NCI-H345 treated with DMSO at 0.1 percent for 48 hours (cell line): Measurements from ENCODE around the gene ZNF236.
"Not testable (repeated sequence)": the region's sequence is repeated elsewhere in the genome, so short reads cannot be mapped to it uniquely, and the experiment has no call there.

Experiments used
- DNase-seq: peaks from one replicate; lab custom pipeline; 2025; ENCODE audit not compliant: unreplicated experiment; lab: John Stamatoyannopoulos, UW

ZNF236 gene

DNA sequence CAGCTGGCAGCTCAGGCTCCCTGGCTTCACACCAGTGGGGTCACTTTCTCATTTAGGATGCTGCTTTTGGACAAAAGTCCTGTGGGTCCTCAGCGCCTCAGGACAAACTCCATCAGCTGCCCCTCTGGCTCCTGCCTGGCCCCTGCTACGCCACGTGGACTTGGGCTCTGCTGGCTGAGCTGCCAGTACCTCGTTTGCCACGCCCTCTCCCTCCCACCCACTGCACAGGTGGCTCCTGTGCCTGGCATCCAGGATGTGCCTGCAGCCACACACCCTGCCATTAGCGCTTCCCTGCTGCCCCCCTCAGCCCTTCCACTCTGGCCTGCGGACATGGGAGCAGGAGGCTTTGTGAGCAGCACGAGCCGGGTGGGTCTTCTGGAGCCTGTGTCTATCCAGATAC lies 118.9 kb downstream of the ZNF236 start:
- no peak for DNase-seq

DNA sequence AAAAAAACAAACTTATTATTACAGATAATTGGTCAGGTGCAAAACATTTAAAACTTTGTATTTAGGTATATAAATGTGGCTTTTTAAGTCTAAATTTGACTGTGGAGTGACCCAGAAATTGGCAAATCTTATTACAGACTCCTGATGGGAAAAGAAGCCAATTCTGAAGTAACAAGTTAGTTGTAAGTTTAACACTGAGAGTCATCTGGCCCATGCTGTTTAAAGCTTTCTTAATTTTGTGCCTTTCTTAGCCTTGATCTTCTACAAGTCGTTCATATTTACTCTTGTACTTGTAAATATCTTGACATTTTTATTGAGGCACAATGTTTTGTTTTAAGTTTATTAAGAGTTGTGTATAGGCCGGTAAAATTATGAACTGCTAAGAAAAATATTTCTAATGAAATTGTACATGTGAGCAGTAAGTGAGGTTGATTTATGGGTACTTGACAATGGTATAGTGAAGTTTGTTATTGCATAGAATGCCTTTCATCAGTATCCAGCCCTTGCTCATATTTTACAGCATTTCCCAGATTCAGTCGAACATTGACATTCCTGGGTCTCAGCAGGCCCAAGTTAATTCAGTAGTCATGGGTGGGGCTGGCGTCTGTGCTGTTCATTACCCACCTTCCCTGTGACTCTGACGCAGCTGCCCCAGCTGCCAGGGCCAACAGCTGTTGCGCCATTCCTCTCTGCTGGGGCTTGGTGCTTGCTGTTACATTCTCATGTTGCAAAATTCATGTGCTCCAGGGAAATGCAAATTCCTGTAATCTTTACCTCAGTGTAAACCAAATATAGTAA lies 121.4 kb downstream of the ZNF236 start:
- no peak for DNase-seq

DNA sequence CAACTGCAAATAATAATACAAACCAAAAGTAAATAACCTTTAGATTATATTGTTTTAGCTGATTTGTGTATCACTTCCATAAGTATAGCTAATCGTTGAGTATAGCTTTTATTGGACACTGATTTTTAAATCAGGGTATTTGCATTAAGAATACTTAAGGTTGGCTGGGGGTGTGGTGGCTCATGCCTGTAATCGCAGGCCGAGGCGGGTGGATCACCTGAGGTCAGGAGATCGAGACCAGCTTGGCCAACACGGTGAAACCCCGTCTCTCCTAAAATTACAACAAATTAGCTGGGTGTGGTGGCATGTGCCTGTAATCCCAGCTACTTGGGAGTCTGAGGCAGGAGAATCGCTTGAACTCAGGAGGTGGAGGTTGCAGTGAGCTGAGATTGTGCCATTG lies 122.0 kb downstream of the ZNF236 start:
- not testable (repeated sequence) for DNase-seq

DNA sequence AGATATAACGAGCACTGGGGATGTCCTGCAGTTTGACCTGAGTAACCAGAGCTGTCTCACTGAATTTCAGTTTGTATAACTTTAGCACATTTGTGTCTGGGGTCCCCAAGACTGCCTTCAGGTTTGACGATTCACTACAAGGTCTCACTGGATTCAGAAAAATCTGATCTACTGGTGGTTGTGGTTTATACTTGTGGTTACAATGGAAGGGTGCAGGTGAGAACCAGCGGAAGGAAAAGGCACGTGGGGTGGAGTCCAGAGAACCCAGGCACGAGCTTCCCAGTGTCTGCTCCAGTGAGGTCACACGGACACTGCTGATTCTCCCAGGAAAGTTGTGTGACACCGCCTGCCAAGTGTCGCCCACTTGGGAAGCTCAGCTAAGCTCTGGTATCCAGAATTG lies 126.0 kb downstream of the ZNF236 start:
- no peak for DNase-seq

DNA sequence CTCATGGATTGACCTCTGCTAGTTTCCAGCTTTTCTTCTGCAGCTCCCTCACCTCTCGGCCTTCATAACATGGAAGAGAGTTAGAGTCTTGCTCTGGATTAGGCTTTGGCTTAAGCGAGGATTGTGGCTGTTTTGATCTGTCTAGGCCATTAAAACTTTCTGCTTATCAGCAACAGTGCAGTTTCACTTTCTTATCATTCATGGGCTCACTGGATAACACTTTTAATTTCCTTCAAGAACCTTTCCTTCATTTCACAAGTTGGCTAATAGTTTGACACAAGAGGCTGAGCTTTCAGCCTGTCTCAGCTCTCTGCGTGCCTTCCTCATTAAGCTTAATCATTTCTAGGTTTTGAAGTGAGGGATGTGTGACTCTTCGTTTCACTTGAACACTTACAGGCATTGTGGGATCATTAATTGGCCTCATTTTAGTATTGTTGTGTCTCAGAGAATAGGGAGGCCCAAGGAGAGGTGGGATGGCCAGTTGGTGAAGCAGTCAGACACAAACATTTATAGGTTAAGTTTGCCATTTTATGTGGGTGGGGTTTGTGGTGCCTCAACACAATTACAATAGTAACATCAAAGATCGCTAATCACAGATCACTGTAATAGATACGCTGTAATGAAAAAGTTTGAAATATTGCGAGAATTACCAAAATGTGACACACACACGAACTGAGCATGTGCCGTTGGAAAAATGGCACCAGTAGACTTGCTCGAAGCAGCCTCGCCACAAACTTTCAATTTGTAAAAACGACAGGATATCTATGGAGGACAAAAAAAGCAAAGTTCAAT lies 129.3 kb downstream of the ZNF236 start:
- no peak for DNase-seq

DNA sequence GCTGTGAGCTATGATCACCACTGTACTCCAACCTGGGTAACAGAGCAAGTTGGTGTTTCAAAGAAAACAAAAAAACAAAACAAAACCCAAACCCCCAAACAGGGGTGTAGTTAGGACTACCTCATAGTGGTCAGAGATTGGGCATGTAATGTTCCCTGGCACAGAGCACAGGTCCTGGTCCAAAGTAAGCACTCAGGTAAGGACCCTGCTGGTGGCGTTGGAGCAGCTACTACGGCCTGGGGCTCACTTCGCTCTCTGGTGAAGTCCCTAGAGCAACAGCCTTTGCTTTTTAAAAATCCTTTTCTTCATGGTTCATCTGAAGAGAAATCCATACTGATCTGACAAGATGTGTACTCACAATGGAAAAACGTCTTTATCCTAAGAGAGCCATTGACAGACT lies 130.4 kb downstream of the ZNF236 start:
- DNase-seq, result no peak

DNA sequence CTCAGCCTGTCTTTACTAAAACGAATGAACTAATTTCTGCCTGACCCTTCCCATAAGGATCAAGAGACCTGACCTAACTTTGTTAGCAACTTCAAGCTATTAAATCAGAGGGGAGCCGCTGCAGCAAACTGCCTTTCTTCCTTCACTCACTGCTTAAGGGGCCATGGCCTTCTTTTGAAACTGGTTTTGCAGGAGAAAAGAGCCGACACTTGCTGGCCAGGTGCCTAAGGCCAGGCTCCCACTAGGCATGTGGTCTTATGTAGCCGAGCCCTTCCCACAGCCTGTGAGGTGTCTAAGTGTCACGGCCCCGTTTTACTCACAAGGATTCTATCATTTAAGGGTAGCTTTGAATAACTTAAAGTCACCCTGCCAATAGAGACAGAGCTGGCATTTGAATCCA lies 130.8 kb downstream of the ZNF236 start:
- DNase-seq, result no peak

DNA sequence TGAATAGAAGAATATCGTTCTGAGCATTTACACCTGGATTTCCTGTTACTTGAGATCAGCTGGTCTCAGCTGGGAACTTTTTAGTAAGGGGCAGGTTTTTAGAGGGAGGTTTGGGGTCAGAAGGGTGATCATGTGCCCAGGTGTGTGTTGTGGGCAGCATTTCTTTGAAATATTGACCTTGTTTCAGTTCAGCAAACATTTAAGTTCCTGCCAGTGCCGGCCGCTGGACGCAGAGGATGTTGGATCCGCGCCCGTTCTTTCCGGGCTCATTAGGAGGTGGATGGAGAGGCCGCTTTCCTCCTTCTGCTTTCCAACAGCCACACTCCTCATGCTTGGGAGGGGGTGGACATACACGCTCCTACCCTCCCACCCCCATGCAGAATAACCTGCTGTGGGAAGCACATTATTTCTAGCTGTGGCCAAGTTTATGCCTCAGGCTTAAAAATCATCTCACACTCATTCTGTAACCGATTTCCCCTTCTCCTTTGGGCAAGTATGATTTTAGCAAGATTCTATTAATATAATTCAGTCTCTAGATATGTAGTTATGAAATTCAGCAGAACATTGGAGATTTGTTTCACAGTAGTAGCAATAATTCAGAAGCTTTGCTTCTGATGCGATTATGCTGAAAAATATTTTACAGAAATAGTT lies 131.4 kb downstream of the ZNF236 start:
- DNase-seq, result no peak

DNA sequence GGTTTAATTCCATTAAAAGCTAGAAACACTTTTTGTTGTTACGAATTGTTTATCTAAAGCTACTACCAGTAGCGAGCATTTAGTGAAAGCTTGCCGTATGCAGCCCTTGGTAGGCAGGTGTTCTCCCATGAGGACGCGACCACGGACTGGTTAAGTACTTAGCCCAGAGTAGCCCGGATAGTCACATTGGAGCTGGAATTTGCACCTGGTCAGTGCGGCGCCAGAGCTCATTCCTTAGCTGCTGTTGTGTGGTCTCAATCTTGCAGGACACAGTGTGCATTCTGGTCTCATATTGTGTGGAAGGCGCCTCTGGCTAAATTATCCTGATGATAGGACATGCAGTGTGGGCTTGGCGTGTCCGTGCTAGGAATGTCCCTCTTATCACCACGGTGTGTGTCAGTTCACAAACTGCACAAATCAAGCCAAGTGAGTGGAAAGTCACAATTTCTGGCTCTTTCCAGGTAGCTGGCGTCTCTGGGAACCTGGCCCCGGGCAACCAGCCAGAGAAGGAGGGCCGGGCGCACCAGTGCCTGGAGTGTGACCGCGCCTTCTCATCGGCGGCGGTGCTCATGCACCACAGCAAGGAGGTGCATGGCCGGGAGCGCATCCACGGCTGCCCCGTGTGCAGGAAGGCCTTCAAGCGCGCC lies 133.3 kb downstream of the ZNF236 start:
- DNase-seq, result no peak

DNA sequence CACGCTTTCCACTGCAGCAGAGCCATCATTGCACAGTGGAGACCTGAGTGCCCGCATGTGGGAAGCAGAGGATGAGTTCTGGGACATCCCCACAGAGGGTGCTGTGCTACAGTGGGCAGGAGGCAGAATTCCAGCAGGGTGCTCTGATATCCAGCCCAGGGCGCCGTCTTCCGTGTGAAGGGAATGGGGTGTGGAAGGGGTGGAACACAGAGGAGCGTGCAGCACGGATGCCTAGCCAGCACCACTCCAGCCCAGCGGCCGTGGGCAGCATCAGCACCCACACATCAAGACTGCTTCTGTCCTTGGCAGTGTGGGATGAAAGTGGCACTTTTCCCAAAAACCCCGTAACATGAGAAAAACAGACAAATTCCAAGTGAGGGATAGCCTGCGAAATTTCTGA lies 134.3 kb downstream of the ZNF236 start:
- DNase-seq, result no peak

DNA sequence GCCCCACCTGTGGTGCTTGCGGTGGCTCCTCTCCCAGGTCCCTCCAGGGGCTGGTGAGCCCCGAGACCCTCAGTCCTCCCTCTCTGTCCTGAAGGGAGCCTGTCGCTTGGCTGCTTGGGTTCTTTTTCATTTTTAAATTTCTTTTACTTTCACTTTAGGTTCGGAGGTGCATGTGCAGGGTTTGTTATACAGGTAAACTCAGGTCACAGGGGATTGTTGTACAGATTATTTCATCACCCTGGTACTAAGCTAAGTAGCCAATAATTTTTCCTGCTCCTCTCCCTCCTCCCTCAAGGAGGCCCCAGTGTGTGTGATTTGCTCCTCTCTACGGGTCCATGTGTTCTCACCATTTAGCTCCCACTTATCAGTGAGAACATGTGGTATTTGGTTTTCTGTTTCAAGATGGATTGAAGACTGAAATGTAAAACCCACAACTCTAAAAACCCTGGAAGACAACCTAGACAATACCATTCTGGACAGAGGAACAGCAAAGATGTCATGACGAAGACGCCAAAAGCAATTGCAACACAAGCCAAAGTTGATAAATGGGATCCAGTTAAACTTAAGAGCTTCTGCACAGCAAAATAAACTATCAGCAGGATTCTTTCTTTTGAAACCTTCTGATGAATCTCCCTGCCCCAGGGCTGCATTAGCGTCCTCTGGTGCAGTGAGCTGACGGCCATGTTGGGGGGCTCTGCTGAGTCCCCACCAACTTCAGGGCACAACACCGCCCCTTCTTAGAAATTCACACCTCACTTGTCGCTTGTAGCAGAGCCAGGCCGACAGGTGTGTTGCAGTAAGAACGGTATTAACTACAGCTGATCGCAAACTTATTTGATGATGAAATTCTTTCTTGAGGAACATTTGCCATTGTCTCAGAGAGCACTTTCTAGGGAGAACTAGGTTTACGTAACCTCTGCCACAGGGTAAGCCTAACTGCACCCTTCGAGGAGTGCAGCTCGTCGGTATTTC lies 135.3 kb downstream of the ZNF236 start:
- DNase-seq, result no peak

DNA sequence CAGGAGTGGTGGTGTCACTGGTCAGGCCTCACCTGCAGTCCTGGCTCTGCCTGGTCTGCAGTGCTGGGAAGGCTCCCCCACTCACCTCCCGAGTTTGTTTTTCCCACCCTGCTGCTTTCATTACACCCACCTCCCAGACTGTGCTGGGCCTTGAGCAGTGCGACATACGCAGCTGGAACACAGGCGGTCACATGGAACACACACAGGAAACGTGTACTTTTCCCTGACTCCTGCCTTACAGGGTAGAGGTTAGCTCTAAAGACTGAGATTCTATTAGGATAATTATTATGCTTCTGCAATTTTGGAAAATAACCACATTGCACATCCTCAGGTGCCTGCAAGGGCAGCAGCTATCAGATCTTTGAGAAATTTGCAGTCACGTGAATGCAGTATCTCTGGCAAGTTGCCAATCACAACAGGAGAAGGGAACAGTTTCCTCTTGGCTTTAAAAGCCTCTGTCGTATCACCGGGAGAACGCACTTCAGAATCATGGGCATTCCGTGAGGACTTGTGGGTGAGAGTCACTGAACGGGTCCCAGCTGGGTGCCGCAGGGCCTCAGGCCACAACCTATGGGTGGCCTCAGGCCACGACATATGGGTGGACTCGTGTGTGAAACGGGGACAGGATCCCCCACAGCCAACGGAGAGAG lies 136.5 kb downstream of the ZNF236 start:
- peak; percentile 77 for DNase-seq

DNA sequence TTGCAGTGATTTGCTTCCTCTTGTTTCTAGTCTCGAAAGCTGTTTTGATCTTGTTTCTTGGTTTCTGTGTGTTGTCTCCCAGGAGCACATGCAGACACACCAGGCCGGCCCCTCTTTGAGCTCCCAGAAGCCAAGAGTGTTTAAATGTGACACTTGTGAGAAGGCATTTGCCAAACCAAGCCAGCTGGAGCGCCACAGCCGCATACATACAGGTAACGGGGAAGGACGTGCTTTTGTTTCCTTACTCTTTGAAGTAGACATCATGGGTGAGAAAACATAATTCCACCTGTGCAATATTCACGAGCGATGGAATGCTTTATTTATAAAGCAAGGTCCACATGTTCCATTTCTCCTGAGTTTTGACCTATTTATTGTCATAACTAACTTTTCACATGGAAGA lies 137.2 kb downstream of the ZNF236 start:
- DNase-seq, result no peak

DNA sequence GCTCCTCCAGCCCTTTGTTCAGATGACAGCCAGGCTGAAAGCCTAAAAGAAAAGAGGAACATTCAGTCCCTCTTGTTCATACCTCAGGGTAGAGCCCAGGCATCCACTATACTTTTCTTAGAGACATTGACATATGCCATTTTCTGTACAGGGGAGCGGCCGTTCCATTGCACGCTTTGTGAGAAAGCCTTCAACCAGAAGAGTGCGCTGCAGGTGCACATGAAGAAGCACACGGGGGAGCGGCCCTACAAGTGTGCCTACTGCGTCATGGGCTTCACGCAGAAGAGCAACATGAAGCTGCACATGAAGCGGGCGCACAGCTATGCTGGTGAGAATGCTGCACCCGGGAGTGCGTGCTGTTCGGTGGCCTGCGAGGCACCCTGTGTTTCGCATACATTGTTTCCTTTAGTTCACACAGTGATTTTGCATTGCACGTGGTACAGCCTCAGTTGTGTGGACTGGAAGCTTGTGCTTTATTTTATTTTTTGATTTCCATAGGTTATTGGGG lies 138.2 kb downstream of the ZNF236 start:
- no peak for DNase-seq

DNA sequence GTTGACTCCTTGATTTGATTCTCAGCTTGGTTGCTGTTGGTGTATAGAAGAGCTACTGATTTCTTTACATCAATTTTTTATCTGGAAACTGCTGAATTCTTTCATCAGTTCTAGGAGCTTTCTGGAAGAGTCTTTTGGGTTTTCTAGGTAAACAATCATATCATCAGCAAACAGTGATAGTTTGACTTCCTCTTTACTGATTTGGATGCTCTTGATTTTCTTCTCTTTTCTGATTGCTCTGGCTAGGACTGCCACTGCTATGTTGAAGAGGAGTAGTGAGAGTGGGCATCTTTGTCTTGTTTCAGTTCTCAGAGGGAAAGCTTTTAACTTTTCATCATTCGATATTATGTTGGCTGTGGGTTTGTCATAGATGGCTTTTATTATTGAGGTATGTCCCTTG lies 140.5 kb downstream of the ZNF236 start:
- DNase-seq, result no peak

DNA sequence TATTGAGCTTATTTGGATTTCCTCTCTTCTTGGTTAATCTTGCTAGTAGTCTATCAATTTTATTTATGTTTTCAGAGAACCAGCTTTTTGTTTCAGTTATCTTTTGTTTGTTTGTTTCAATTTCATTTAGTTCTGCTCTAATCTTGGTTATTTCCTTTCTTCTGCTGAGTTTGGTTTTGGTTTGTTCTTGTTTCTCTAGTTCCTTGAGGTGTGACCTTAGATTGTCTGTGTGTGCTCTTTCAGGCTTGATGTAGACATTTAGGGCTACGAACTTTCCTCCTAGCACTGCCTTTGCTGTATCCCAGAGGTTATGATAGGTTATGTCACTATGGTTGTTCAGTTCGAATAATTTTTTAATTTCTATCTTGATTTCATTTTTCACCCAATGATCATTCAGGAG lies 141.6 kb downstream of the ZNF236 start:
- DNase-seq, result no peak

DNA sequence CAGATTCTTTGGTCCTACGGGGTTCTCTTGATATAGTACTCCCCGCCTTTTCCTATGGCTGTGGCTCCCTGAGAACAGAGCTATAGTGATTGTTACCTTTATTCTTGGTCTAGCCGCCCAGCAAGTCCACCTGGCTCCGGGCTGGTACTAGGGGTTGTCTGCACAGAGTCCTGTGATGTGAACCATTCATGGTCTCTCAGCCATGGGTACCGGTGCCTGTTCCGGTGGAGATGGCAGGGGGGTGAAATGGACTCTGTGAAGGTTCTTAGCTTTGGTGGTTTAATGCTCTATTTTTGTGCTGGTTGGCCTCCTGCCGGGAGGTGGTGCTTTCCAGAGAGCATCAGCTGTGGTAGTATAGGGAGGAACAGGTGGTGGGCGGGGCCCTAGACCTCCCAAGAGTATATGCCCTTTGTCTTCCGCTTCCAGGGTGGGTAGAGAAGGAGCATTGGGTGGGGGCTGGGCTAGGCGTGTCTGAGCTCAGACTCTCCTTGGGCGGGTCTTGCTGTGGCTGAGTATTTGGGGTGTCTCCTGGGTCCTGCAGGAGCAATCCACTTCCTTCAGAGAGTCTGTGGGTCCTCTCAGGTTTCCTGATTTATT lies 143.3 kb downstream of the ZNF236 start:
- not testable (repeated sequence) for DNase-seq

DNA sequence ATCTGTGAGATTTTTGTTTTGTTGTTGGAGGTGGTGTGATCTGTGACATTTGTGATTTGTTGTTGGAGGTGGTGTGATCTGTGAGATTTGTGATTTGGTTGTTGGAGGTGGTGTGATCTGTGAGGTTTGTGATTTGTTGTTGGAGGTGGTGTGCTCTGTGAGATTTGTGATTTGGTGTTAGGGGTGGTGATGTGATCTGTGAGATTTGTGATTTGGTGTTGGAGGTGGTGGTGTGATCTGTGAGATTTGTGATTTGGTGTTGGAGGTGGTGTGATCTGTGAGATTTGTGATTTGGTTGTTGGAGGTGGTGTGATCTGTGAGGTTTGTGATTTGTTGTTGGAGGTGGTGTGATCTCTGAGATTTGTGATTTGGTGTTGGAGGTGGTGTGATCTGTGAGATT lies 144.9 kb downstream of the ZNF236 start:
- DNase-seq, result not testable (repeated sequence)
